ENCODE results near the gene ZNF134. TPM values are rescaled to one million over a fixed set of nuclear protein-coding genes. Genes with fewer than 3 reads are reported as not detected.

ZNF134 gene
- total RNA-seq, 2 experiments from 2014 or later = 24.6 to 25.7 TPM

- H3K4me3 Mint-ChIP-seq = peak overlapping the region; percentile 30
- ChIA-PET CTCF (no interaction called here), POLR2A (interaction anchor here (0.7 kb wide), 1 partner anchor 17 kb away, joined by 3 read pairs; the partner anchor contains the start of gene ZNF551)
- Histone ChIP-seq H3K9me3 (ENCODE audit: control insufficient read depth in 1 of 2, insufficient read depth in 1 of 2, low read length in 2 of 2) (peaks cover 0 to 53% of the 10 kb centered on the region in 2 experiments), H3K27ac (ENCODE audit: low read depth in 1 of 2, low read length in 2 of 2) (no peak overlapping the region), H3K27me3 (ENCODE audit: control insufficient read depth in 1 of 2, insufficient read depth in 2 of 2, low read length in 2 of 2) (peaks cover 31 to 55% of the 10 kb centered on the region in 2 experiments), H3K4me1 (ENCODE audit: insufficient read depth, low read length) (peaks cover 5% of the 10 kb centered on the region), H3K36me3 (ENCODE audit: insufficient read depth, low read length) (no peaks in the 10 kb centered on the region), H3K4me3 (ENCODE audit: low read length) (peak overlapping the region; percentile 12)
- DNase-seq = peak in 3 of 14 experiments; percentile 5 to 34 (median 14)
- intact Hi-C loops (cut with DNase I, micrococcal nuclease) = no loop called here
- no peaks in the 10 kb centered on the region for H3K36me3 Mint-ChIP-seq (ENCODE audit: low read depth)
- TF ChIP-seq CTCF (IDR thresholded peaks at IDR 0.05) = no peak
- no peaks in the 10 kb centered on the region for H3K9me3 Mint-ChIP-seq
- H3K4me1 Mint-ChIP-seq (ENCODE audit: low read depth) = peaks cover 6% of the 10 kb centered on the region
- peaks cover 62% of the 10 kb centered on the region for H3K27me3 Mint-ChIP-seq
- no peak overlapping the region for H3K27ac Mint-ChIP-seq
- peak; percentile 32 for ATAC-seq (ENCODE audit: poor library complexity)
Observed at GRCh38 chr19:57664269-57665127, 50.5 kb downstream of the ZNF134 start.

- H3K27ac ChIP-seq (ENCODE audit: low read depth in 1 of 2, low read length in 2 of 2) = no peak overlapping the region
- Mint-ChIP-seq H3K4me3 (peak overlapping the region; percentile 30), H3K27ac (no peak overlapping the region), H3K4me1 (ENCODE audit: low read depth) (peaks cover 6% of the 10 kb centered on the region), H3K9me3 (no peaks in the 10 kb centered on the region), H3K27me3 (peaks cover 56% of the 10 kb centered on the region), H3K36me3 (ENCODE audit: low read depth) (no peaks in the 10 kb centered on the region)
- H3K4me1 ChIP-seq (ENCODE audit: insufficient read depth, low read length) = peaks cover 5% of the 10 kb centered on the region
- CTCF ChIA-PET = no interaction called here
- DNase-seq (no peak), ATAC-seq (ENCODE audit: poor library complexity) (no peak)
- H3K36me3 ChIP-seq (ENCODE audit: insufficient read depth, low read length) = no peaks in the 10 kb centered on the region
- intact Hi-C loops (cut with DNase I, micrococcal nuclease) = no loop called here
- H3K4me3 ChIP-seq (ENCODE audit: low read length) = no peak overlapping the region
- no peak for TF ChIP-seq CTCF (IDR thresholded peaks at IDR 0.05)
- peaks cover 0 to 54% of the 10 kb centered on the region in 2 experiments for H3K9me3 ChIP-seq (ENCODE audit: control insufficient read depth in 1 of 2, insufficient read depth in 1 of 2, low read length in 2 of 2)
- POLR2A ChIA-PET = no interaction called here
- H3K27me3 ChIP-seq (ENCODE audit: control insufficient read depth in 1 of 2, insufficient read depth in 2 of 2, low read length in 2 of 2) = peaks cover 32 to 55% of the 10 kb centered on the region in 2 experiments
Observed at GRCh38 chr19:57665261-57665806, 51.3 kb downstream of the ZNF134 start.

- ChIA-PET CTCF (no interaction called here), POLR2A (no interaction called here)
- Mint-ChIP-seq H3K27me3 (peaks cover 56% of the 10 kb centered on the region), H3K4me3 (no peak overlapping the region), H3K4me1 (ENCODE audit: low read depth) (peaks cover 6% of the 10 kb centered on the region), H3K9me3 (peaks cover 6% of the 10 kb centered on the region), H3K27ac (no peak overlapping the region), H3K36me3 (ENCODE audit: low read depth) (no peaks in the 10 kb centered on the region)
- ATAC-seq (ENCODE audit: poor library complexity) (no peak), DNase-seq (no peak)
- H3K4me1 ChIP-seq (ENCODE audit: insufficient read depth, low read length) = peaks cover 5% of the 10 kb centered on the region
- TF ChIP-seq CTCF (IDR thresholded peaks at IDR 0.05) = no peak
- H3K36me3 ChIP-seq (ENCODE audit: insufficient read depth, low read length) = no peaks in the 10 kb centered on the region
- intact Hi-C loops (cut with DNase I, micrococcal nuclease) = no loop called here
- no peak overlapping the region for H3K27ac ChIP-seq (ENCODE audit: low read depth in 1 of 2, low read length in 2 of 2)
- H3K4me3 ChIP-seq (ENCODE audit: low read length) = no peak overlapping the region
- peaks cover 0 to 50% of the 10 kb centered on the region in 2 experiments for H3K9me3 ChIP-seq (ENCODE audit: control insufficient read depth in 1 of 2, insufficient read depth in 1 of 2, low read length in 2 of 2)
- peaks cover 33 to 51% of the 10 kb centered on the region in 2 experiments for H3K27me3 ChIP-seq (ENCODE audit: control insufficient read depth in 1 of 2, insufficient read depth in 2 of 2, low read length in 2 of 2)
Observed at GRCh38 chr19:57667228-57667627, 53.2 kb downstream of the ZNF134 start.
